GM19397 (cell line): ENCODE measurements around the gene YWHAQ.
"Not testable (repeated sequence)": the region's sequence is repeated elsewhere in the genome, so short reads cannot be mapped to it uniquely, and the experiment has no call there.

Experiments used
- ATAC-seq: cut with Tn5 transposase; IDR thresholded peaks from one replicate; pipeline ENCODE4 v1.9.1; 2021; ENCODE audit warnings: mild to moderate bottlenecking, moderate library complexity; ENCODE audit not compliant: unreplicated experiment

The YWHAQ gene

DNA sequence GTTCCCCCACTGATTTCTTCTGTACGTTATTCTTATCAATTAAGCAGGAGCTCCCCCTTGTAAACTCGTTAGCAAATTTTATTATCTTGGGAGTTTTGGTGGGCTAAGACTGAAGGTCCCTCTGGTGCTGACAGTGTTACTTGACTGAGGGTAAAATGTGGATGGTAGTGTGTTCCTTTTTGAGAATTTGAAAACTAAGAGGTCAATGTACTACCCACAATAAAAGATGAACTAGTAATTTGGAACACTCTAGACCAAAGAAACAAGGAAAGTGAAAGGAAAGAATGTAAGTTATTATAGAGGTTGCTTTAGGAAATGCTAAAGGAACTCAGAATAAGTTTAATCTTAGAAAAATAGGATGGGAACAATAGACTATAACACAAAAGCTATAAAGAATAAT lies 35.1 kb downstream of the YWHAQ start:
- no peak for ATAC-seq

GRCh38 chr2:9595256-9595655 lies 35.5 kb downstream of the YWHAQ start:
- not testable (repeated sequence) for ATAC-seq

DNA sequence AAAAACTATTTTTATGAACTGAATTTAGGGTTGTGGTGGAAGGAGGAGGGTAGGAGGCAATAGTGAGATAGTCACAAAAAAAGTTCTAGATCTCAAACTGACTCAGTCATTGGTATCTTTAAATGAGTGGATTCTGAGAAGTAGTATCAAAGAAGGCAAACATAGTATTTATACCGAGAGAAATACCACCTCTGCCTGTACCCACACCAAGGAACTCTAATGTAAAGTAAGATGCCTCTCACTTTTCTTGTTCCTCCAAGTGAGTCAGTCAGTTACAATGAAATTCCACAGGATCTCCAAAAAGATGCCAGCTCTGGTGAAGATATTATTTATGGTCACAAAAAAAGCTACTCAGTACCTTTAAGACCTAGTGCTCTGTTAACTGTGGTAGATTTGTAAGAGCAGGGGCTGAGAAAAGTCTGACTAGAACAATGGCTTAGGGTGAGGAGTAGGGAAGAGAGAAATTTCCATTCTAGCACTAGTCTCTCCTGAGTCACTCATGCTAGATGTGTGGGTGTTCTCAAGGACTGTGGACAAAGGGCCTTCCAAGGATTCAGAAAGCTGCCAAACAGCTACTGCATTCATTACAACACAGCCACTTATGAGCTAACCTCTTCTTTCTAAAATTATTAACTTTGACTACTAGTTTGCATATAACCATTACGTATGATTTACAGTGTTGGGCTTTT lies 36.3 kb downstream of the YWHAQ start:
- ATAC-seq, result no peak

- ATAC-seq, result no peak
Measured at GRCh38 chr2:9593925-9594324, 36.9 kb downstream of the YWHAQ start.

GRCh38 chr2:9592699-9593098 lies 38.1 kb downstream of the YWHAQ start:
- no peak for ATAC-seq

DNA sequence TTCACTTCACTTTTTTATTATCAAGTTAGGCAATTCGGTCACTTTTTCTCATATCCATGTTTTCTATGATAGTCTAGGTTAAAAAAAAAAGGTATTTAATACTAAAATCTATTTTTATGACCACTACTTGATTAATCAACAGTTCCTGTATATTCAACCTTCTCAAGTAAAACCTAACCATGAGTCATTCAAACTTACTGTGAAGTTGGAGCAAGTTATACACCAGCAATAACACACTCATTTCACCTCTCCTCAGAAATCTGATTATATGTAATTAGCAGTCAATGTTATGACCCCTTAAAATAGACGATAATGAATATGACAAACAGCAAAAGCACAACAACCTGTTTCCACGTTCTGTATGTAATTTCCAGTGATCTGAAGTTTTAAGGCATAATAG lies 40.2 kb downstream of the YWHAQ start:
- ATAC-seq, result no peak

- no peak for ATAC-seq
Measured at GRCh38 chr2:9586465-9586864, 44.3 kb downstream of the YWHAQ start.

DNA sequence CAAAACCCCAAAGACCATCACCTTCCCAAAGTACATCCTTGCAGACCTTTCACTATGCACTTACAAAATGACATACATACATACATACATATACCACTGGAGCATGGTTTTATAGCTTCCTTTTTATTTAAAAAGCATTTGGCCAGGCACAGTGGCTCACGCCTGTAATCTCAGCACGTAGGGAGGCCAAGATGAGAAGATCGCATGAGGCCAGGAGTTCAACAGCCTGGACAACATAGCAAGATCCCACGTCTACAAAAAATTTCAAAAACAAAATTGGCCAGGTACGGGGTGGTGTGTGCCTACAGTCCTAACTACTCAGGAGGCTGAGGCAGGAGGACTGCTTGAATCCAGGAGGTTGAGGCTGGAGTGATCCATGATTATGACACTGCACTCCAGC lies 45.3 kb downstream of the YWHAQ start:
- ATAC-seq, result no peak

GRCh38 chr2:9584902-9585301 lies 45.9 kb downstream of the YWHAQ start:
- not testable (repeated sequence) for ATAC-seq

GRCh38 chr2:9582624-9583023 lies 48.2 kb downstream of the YWHAQ start:
- ATAC-seq, result no peak

DNA sequence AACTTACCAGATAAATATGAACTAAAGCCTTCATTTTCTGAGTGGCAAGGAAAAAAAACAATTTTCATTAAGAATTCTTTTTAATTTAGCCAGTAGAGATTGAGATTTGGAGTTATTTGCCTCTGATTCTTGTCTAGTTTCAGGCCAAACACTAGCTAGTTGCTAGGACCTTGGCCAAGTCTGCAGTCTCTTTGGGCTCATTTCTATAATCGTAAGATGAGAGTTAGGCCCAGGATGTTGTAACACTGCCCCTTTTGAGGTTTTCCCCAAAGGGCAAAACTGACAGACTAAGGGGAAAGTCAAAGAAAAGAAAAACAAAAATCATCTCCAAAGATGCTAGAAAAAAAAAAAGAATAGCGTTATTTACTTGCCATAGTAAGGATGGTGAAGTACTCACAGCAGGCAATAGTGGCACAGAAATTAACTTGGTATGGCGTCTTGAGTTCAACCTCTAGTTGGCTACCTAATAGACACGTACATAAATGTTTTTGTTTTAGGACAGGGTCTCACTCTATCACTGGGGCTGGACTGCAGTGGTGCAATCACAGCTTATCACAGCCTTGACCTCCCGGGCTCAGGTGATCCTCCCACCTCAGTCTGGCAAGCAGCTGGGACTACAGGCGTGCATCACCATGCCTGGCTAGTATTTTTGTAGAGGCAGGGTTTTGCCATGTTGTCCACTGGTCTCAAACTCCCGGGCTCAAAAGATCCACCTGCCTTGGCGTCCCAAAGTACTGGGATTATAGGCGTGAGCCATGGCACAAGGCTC lies 52.1 kb downstream of the YWHAQ start:
- no peak for ATAC-seq

GRCh38 chr2:9574331-9574730 lies 56.5 kb downstream of the YWHAQ start:
- ATAC-seq, result no peak

DNA sequence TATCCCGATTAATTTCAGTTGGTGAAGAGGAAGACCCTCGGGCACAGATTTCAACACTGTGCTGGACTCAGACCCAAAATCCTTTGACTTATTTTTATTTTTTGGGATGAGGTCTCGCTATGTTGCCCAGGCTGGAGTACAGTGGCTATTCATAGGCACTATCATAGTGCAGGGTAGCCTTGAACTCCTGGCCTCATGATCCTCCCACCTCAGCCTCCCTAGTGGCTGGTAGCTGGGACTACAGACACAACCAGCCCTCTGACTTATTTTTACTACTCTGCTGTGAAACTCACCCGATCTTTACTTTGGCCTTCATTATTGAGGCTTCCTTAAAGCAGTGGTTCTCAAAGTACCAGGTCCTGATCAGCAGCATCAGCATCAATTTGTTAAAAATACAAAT lies 57.0 kb downstream of the YWHAQ start:
- no peak for ATAC-seq

DNA sequence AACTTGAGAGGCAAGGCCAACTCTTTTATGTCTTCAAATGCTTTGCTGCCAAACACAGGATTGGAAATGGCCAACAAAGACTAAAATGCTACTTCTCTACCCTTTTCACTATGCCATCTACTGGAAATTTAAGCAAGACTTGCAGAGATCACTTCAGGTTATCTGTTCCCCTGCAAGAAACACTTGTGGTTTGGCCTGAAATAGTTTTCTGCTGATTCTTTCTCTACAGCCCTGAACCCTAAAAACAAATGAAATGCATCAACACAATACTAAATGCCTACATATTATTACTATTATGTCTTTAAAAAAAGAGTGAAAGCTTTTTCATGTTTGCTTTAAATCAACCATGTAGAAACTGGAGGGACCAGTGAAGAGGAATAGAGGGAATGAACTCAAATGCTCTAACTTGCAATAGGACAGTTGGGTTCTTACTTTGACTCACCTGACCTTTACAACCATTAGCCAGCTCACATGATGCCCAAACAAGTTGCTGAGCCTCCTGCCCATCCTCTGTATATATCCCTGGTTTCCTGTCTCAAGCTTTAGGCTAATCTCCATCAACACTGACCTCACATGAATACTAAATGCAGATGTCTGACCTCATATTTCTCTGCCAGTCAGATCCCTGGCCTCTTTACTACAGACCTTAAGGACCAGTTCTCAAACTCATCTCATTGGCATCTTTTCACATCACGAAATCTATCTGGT lies 57.6 kb downstream of the YWHAQ start:
- no peak for ATAC-seq

GRCh38 chr2:9570182-9571060 lies 60.4 kb downstream of the YWHAQ start:
- no peak for ATAC-seq

GRCh38 chr2:9565436-9566153 lies 65.2 kb downstream of the YWHAQ start:
- no peak for ATAC-seq

DNA sequence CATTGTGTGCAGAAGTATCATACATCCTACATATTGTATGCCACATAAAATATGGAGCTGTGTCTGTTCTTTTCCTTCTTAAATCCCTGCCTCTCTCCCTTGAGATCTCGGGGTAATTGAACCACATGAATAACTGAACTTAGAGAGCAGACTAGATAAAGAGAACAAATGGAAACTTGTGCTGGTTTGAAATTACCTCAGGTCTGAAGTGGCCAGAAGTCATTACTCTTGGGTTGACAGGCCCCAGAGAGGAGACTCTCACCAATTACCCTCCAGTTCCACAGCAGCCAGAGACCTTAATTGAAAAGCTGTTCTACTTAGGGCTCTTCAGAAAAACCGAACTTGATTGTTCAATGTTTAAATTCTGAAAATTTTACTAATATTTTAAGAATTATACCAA lies 70.2 kb downstream of the YWHAQ start:
- no peak for ATAC-seq

DNA sequence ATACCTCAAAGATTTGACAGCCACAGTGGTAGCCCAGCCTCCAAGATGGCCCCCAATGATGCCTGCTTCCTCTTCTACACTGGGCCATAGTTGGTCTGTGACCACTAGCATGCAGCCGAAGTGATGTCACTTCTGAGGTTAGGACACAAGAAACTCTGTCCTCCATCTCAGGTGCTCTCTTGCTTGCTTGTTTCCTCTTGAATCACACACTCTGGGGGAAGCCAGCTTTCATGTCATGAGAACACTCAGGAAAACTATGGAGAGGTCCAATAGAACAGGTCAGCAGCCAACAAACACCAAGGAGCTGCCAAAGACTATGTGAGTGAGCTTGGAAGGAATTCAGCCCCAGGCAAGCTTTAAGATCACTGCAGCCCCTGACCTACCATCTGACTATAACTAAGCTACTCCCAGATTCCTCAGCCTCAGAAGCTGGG lies 71.8 kb downstream of the YWHAQ start:
- no peak for ATAC-seq

DNA sequence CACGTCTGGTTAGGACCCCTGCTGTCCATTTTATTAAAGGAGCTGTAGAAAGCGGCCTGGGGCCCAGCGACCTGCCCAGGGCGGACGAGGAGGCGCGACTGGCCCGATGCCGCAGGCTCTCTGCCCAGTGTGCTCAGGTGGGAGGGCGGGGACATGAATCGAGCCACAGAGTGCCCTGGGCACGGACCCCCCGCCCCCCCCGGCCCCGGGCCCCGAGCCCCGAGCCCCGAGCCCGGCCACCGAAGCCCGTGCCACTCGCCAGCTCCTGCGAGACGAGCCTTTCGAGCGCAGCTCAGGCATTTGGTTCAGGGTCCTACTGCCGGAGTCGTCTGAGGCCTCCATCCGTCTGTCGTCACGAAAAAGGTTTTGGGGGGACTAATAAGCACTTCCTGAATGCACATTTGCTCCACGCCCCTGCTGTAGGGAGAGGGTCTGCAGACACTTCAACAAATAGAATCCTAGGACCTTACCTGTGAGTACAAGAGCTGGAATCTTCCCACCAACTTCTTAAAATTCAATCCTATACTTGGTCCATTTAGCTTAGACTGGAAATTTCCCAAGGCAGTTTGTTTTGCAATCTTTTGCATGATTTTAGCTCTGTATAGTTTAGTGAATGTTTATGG lies 74.6 kb downstream of the YWHAQ start:
- peak; percentile 22 for ATAC-seq
